Nephron progenitor cell (in vitro differentiated cells): ENCODE data around the gene TENT5C.

Experiments
- DNase-seq: peaks from one replicate; pipeline ENCODE4 v3.0.0; 2021
- H3K27ac Mint-ChIP-seq: 2 replicates; pipeline ENCODE4 v1.8.0; 2021; ENCODE audit warnings: mild to moderate bottlenecking, moderate library complexity, mixed read lengths
- H3K27me3 Mint-ChIP-seq: 2 replicates; pipeline ENCODE4 v1.8.0; 2021; ENCODE audit warnings: mild to moderate bottlenecking, low read depth, mixed read lengths; ENCODE audit not compliant: poor library complexity
- H3K36me3 Mint-ChIP-seq: 2 replicates; pipeline ENCODE4 v1.8.0; 2021; ENCODE audit warnings: low read depth, mixed read lengths
- H3K4me1 Mint-ChIP-seq: 2 replicates; pipeline ENCODE4 v1.8.0; 2021; ENCODE audit warnings: mixed read lengths
- H3K4me3 Mint-ChIP-seq: 2 replicates; pipeline ENCODE4 v1.8.0; 2021; ENCODE audit warnings: mild to moderate bottlenecking, moderate library complexity, mixed read lengths
- H3K9me3 Mint-ChIP-seq: 2 replicates; pipeline ENCODE4 v1.8.0; 2021; ENCODE audit warnings: mild to moderate bottlenecking, moderate library complexity, mixed read lengths
- CTCF ChIP-seq: fragments of 200-600 bp; sonication (generic); IDR thresholded peaks from 2 replicates; pipeline ENCODE4 v1.5.0; 2021; ENCODE audit warnings: antibody characterized with exemption

The TENT5C gene

GRCh38 chr1:117569856-117570255 lies 36.0 kb upstream of the TENT5C start:
- no peak for DNase-seq
- Mint-ChIP-seq H3K36me3 (no peaks in the 10 kb centered on the region), H3K27me3 (no peaks in the 10 kb centered on the region), H3K9me3 (no peaks in the 10 kb centered on the region), H3K4me1 (peaks cover 14% of the 10 kb centered on the region), H3K27ac (no peak overlapping the region), H3K4me3 (no peak overlapping the region)
- TF ChIP-seq CTCF: no peak

GRCh38 chr1:117570988-117571409 lies 34.8 kb upstream of the TENT5C start:
- TF ChIP-seq CTCF: no peak
- no peak overlapping the region for H3K27ac Mint-ChIP-seq
- H3K9me3 Mint-ChIP-seq: no peaks in the 10 kb centered on the region
- H3K4me1 Mint-ChIP-seq: peaks cover 21% of the 10 kb centered on the region
- no peak overlapping the region for H3K4me3 Mint-ChIP-seq
- H3K36me3 Mint-ChIP-seq: no peaks in the 10 kb centered on the region
- peaks cover 5% of the 10 kb centered on the region for H3K27me3 Mint-ChIP-seq
- DNase-seq: no peak

GRCh38 chr1:117571496-117571895 lies 34.4 kb upstream of the TENT5C start:
- Mint-ChIP-seq H3K27ac (peak overlapping the region; percentile 44), H3K27me3 (peaks cover 6% of the 10 kb centered on the region), H3K36me3 (no peaks in the 10 kb centered on the region), H3K9me3 (no peaks in the 10 kb centered on the region), H3K4me3 (no peak overlapping the region), H3K4me1 (peaks cover 21% of the 10 kb centered on the region)
- no peak for TF ChIP-seq CTCF
- no peak for DNase-seq

GRCh38 chr1:117572546-117572945 lies 33.3 kb upstream of the TENT5C start:
- TF ChIP-seq CTCF: no peak
- H3K9me3 Mint-ChIP-seq: no peaks in the 10 kb centered on the region
- no peaks in the 10 kb centered on the region for H3K36me3 Mint-ChIP-seq
- H3K4me3 Mint-ChIP-seq: no peak overlapping the region
- peaks cover 21% of the 10 kb centered on the region for H3K4me1 Mint-ChIP-seq
- no peak overlapping the region for H3K27ac Mint-ChIP-seq
- peaks cover 6% of the 10 kb centered on the region for H3K27me3 Mint-ChIP-seq
- no peak for DNase-seq

GRCh38 chr1:117573386-117574023 lies 32.3 kb upstream of the TENT5C start:
- Mint-ChIP-seq H3K4me3 (no peak overlapping the region), H3K4me1 (peaks cover 26% of the 10 kb centered on the region), H3K27me3 (peaks cover 6% of the 10 kb centered on the region), H3K9me3 (no peaks in the 10 kb centered on the region), H3K36me3 (no peaks in the 10 kb centered on the region), H3K27ac (no peak overlapping the region)
- TF ChIP-seq CTCF: no peak
- DNase-seq: no peak

GRCh38 chr1:117574161-117574835 lies 31.6 kb upstream of the TENT5C start:
- DNase-seq: no peak
- no peaks in the 10 kb centered on the region for H3K36me3 Mint-ChIP-seq
- no peak overlapping the region for H3K27ac Mint-ChIP-seq
- no peak overlapping the region for H3K4me3 Mint-ChIP-seq
- H3K9me3 Mint-ChIP-seq: no peaks in the 10 kb centered on the region
- no peak for TF ChIP-seq CTCF
- H3K4me1 Mint-ChIP-seq: peaks cover 26% of the 10 kb centered on the region
- H3K27me3 Mint-ChIP-seq: peaks cover 6% of the 10 kb centered on the region
